GM21528 (cell line): ENCODE results near the gene C11orf98.
"Not testable (repeated sequence)": the region's sequence is repeated elsewhere in the genome, so short reads cannot be mapped to it uniquely, and the experiment has no call there.

Source experiments
- ATAC-seq: cut with Tn5 transposase; IDR thresholded peaks from one replicate; pipeline ENCODE4 v1.9.1; 2021; ENCODE audit warnings: mild to moderate bottlenecking, moderate library complexity; ENCODE audit not compliant: unreplicated experiment, low FRiP score

Gene C11orf98

DNA sequence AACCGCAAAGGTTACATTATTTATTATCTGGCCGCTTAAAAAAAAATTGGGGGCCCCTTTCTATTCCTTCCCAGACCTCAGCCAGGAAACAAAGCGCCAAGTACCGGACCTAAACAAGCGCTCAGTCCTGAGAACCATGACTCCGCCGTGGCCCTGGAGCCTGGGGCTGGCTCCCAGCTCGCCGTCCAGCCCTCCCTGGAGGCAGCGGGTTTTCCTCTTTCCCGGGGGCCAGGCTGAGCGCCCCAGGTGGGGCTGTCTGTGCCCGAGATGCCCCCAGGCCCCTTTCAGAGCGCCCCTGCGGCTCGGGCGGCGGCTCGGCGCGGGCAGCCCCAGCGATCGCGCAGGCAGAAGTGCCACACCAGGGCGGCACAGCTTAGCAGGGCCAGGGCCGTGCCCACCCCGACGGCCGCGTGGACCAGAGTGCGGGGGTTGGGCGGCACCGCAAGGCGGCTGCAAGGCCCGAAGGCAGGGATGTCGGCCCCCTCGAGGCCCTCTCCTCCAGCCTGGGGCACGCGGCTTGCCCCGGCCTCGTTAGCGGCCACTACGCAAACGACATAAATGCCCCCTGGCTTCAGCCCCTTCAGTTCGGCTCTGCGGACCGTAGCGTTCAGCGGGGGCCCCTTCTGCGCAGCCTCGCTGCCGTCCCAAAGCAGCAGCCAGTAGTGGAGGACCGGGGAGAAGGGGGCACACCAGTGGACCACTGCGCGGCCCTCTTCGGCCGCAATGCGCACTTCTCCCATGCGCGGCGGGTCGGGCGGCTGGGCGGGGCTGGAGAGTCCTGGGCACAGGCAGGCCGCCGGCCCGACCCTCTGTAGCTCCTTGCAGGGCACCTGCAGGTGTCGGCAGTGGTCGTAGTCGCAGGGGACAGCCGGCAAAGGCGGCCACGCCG lies 22.7 kb upstream of the C11orf98 start:
- no peak for ATAC-seq

DNA sequence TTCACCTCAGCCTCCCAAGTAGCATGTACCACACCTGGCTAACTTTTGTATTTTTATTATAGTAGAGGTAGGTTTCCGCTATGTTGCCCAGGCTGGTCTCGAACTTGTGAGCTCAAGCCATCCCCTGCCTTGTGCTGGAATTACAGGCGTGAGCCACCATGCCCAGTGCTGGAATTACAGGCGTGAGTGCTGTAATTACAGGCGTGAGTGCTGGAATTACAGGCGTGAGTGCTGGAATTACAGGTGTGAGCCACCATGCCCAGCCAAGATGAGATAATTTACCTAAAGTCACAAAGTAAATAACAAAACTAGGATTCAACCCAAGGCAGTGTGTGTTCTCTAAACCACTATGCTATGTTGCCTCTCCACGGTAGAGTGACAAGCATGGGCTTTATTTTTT lies 17.5 kb upstream of the C11orf98 start:
- ATAC-seq, result no peak

DNA sequence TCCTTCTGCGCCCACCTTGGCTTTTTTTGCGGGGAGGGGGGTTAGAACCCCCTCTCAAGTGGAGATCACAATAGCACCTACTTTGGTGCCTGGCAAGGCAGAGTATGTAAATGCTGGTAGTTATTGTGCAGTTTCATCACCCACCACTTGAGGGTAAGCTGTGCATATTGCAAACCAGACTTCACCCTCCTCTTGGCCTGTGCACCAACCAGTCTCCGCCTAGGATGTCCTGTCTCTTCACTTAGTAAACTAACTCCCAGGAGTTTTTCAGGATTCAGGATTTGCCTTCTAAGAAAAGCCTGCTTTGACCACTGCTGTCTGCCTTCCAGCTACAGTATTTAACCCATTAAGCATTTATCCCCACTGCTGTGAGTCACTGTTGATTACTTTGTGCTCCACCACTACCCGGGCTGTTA lies 15.8 kb upstream of the C11orf98 start:
- ATAC-seq, result no peak

DNA sequence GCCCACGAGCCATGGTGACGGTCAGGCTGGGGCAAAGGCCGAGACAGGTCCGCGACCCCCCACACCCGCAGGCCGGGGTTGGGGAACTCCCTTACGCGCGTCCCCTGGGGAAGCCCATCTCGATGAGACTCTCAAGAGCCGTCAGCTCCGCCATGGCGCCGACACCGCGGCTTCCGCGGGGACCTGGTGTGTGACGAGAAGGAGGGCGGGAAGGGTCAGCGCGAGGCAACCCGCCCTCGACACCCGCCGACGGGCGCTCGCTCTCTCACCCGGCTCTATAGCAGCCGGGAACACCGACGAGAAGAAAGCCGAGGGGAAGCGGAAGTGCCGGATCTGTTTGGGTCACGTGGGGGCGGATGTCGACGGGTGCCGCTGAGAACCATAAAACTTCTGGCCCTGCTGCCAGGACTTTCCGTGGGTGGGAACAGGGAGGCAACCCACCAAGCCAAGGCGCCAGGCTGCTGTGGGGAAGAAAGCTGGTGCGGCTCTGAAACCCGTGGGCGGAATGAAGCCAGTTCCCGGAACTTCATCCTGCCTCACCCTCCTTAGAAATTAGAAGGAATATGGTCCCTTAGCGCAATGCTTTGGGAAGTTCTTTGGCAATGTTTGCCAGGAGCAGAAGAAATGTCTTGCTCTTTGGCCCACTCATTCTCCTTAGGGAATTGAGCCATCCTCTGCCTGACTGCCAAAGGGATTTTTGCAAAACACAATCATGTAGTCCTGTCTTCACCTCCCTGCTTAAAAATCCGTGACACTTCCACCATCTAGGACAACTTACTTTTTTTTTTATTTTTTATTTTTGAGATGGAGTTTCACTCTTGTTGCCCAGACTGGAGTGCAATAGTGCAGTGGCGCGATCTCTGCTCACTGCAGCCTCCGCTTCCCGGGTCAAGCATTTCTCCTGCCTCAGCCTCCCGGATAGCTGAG lies 14.0 kb upstream of the C11orf98 start, which contains the start of gene UBXN1:
TSS of gene UBXN1 (minus strand) at position 304 of the 927 bp plus-strand sequence. CDS start at position 154, 150 bp downstream.
- ATAC-seq, result no peak

DNA sequence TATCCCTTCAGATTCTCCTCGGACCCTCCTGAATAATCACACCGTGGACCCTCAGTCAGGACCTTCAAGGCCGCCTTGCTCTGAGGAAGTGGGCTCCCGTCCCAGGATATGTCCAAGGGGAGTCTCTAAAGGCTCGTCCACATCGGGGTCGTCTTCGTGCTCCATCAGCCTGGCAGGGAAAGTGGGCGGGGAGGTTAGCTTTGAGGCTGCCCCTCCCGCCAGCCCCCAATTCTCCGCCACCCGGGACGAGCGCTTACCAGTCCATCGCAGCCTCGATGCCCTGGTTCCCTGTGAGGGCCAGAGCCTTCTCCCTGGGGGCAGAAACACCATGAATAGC lies 13.4 kb upstream of the C11orf98 start:
- ATAC-seq, result no peak

DNA sequence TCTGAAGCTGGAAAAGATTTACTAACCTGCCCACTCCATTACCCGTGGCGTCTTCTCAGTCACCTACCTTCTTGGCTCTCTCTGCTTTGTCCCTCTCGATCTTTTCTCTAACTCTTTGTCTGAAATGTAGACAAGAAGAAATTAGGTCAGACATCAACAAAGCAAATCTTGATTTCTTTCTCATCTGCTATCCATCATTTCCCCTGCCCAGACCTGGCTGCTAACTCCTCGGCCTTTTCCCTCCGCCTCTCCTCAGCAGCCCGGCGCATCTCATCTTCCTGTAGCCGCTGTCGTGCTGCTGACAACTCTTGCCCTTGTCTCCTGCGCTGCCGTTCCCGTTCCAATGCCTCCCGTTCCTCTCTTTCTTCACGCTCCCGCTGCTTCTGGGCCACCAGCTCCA lies 12.7 kb upstream of the C11orf98 start:
- no peak for ATAC-seq

DNA sequence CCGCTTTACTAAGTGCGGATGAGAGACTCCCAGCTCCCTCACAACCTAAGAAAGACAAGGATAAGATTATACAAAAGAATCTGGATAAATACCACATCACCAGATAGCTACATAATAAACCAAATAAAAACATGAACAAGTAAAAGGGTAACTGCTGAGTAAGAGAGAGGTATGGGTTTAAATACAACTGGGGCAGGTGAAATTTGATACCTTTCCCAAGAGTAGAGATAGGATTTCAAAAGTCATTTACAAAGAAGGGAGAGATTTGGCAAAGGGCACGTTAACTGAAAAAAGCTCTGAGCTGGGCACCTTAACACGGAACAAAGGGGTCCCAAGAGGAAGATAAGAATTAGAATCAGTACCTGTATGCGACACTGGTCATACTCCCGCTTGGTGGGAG lies 12.1 kb upstream of the C11orf98 start:
- ATAC-seq, result no peak

DNA sequence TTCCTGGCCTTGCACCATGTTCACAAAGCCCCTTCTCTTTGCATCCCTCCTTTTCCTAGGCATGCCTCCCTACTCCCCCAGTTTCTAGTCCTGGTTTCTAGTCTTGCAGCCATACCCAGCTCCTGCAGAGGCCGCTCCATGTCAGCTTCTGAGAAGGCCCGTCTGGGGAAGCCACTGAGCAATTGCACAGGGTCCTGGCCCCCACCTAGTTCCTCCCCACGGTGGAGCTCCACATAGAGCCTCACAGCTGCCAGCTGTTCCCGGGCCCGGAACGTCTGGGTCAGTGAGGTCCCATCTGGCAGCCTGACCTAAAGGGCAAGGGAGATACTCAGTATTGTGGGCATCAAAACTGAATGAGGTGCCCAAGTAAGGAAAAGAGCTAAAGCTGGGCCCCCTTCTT lies 11.7 kb upstream of the C11orf98 start:
- no peak for ATAC-seq

DNA sequence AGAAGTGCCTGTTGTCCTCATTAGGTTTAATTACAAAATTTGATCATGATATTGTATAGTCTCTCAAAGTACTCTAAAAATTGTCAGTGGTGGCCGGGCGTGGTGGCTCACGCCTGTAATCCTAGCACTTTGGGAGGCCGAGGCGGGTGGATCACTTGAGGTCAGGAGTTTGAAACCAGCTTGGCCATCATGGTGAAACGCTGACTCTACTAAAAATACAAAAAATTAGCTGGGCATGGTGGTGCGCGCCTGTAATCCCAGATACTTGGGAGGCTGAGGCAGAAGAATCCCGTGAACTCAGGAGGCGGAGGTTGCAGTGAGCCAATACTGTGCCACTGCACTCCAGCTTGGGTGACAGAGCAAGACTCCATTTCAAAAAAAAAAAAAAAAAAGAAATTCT lies 10.4 kb upstream of the C11orf98 start:
- ATAC-seq, result not testable (repeated sequence)

DNA sequence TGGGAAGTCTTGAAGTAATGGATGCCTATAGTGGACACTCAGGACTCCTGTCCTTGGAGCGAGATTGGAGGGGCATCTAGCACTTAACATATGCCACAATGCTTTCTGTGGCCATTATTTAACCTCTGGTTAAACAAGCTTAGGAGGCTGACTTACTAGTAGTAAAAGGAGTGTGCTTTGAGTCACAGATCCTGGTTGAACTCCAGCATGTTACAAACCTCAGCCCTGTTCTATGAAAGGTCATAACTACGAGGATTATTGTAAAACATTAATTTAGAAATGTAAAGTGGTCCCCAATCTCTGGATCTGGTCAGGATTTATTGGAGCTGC lies 8.2 kb upstream of the C11orf98 start:
- ATAC-seq, result no peak

DNA sequence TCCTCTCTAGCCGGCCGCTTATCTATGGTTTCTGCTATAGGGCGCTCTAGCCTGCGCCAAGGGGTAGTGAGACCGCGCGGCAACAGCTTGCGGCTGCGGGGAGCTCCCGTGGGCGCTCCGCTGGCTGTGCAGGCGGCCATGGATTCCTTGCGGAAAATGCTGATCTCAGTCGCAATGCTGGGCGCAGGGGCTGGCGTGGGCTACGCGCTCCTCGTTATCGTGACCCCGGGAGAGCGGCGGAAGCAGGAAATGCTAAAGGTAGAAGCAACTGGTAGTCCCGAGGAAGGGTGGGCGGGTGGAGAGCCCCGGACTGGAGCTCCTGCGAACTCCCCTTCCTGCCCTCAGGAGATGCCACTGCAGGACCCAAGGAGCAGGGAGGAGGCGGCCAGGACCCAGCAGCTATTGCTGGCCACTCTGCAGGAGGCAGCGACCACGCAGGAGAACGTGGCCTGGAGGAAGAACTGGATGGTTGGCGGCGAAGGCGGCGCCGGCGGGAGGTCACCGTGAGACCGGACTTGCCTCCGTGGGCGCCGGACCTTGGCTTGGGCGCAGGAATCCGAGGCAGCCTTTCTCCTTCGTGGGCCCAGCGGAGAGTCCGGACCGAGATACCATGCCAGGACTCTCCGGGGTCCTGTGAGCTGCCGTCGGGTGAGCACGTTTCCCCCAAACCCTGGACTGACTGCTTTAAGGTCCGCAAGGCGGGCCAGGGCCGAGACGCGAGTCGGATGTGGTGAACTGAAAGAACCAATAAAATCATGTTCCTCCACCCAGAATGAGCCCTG lies 6.8 kb upstream of the C11orf98 start, which contains the start of the genes LBHD1 and UQCC3:
TSS of gene LBHD1 (minus strand) at position 660 of the 782 bp plus-strand sequence. CDS start 2,236 bp downstream, outside the sequence.
TSS of gene UQCC3 (plus strand) at position 66 of the 782 bp plus-strand sequence. CDS start at position 139, 73 bp downstream.
- ATAC-seq, result peak; percentile 49

DNA sequence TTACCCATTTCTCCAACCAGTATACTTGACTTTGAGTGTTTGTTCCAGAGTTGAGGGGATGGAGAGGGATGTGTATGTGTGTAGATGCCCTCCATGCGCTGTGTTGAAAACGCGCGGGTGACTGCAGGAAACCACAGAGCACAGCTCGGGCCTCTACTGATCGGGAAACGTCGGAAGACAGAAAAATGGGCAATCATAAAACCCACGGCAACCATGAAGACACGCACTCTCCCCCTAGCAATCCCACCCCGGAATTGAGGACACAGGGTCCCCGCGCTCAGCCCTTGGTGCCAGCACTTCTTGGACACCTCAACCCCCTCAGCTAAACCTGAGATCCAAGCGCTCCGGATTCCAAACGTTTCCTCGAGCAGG lies 6.2 kb upstream of the C11orf98 start:
- ATAC-seq, result no peak

DNA sequence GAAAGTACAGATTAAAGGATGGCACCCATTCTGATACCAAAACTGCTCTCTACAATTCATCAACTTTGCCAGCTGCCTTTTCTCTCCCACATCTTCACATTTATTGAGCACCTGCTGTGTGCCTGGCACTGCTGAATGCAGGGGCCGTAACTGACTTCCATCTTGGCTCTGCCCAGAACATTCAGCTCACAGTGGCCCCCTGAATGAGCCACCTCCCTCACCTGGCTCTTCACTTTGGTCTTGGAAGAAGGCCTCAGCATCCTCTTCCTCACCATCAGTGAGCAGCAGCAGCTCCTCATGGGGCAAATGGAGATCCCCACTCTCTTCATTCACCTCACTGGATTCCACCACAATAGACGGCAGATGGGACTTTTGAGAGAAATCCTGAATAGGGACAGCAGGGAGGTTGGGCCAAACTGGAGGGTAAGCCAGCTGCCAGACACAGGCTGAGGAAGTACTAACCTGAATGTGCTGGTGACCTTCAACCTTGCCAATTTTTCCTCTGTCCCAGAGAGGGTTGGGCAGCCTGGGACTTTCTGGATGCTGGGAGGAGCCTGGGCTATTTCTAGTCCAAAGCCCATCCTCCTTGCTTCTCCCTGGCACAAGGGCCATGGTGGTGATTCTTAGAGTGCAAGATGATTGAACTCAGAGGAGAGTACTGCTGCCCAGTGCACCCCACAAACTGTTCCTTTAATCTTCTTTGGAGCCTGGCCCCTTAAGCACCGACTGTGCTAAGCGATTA lies 4.6 kb upstream of the C11orf98 start:
- no peak for ATAC-seq

DNA sequence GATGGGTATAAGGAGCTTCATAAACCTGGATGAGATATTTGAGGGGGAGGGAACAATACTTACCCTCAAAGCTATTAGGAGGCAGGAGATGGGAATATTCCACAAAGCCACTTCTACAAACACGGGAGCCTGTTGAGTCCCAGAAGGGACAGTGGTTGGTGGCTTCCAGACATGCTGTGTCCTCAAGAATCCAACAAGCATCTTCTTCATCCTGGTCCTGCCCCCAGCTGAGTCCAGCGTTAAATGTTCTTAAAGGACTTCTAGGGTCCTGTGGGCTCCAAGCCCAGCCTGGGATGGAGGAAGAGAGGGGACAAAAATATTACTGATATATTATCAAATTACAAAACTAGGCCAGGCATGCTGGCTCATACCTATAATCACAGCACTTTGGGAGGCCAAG lies 2.5 kb upstream of the C11orf98 start:
- no peak for ATAC-seq

DNA sequence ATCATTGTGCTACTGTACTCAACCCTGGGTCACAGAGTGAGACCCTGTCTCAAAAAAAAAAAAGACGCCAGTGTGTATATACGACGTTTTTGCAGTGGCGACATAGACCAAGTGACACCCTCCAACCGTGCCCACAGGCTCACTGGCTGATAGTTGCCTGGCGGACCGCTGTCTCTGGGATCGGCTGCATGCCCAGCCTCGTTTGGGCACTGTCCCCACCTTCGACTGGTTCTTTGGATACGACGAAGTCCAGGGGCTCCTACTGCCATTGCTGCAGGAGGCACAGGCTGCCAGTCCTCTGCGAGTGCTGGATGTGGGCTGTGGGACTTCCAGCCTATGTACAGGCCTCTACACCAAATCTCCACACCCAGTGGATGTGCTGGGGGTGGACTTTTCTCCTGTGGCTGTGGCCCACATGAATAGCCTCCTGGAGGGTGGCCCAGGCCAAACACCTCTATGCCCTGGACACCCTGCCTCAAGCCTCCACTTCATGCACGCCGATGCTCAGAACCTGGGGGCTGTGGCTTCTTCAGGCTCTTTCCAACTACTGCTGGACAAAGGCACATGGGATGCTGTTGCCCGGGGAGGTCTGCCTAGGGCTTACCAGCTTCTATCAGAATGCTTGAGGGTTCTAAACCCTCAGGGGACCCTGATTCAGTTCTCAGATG lies 1.4 kb upstream of the C11orf98 start:
- ATAC-seq, result no peak

DNA sequence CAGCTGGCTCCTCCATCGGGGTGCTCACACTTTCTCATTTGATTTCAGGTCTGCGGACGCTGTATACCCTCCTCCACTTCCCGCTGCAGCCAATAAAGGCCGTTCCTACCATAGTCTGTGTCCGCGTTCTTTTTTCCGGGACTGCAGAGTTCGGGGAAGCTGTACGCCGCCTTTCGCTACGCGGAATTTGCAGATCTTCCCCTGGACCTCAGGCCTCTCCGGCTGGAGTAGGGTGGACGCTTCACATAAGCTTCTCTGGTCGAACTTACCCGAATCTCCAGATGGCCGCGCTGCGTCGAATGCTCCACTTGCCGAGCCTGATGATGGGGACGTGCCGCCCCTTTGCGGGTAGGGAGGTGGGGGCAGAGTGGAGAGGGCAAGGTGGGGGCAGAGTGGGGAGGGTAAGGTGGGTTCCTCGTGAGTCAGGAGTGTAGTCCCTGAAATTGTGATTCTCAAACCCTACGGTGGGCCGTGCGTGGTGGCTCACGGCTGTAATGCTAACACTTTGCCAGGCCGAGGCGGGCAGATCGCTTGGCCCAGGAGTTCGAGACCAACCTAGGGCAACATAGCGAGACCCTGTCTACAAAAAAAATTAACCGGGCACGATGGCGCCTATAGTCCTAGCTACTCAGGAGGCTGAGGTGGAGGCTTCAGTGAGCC lies 719 bp upstream of the C11orf98 start:
- peak; percentile 23 for ATAC-seq

DNA sequence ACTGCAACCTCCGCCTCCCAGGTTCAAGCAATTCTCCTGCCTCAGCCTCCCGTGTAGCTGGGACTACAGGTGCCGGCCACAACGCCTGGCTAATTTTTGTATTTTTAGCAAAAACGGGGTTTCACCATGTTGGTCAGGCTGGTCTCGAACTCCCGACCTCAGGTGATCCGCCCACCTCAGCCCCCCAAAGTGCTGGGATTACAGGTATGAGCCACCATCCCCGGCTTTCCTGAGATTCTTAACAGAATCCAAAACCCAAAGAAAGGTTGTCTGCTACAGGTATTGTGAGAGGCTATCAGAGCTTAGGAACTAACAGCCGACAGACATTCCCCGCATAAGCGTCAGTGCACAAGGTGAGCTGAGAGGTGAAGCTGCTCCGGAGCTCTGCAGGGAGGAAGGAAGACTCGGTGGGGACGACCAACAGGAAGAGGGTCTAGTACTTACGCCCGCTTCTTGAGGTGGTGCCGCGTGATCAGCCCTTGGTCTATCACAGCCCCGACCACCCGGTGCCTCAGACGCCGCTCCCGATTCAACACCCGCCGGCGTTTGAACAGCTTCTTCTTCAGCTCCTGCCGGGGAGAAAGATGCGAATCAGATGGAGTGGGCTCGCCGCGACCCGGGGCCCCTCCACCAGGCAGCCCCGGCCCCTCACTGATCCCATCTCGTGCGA lies 470 bp downstream of the C11orf98 start:
- ATAC-seq, result peak; percentile 27

DNA sequence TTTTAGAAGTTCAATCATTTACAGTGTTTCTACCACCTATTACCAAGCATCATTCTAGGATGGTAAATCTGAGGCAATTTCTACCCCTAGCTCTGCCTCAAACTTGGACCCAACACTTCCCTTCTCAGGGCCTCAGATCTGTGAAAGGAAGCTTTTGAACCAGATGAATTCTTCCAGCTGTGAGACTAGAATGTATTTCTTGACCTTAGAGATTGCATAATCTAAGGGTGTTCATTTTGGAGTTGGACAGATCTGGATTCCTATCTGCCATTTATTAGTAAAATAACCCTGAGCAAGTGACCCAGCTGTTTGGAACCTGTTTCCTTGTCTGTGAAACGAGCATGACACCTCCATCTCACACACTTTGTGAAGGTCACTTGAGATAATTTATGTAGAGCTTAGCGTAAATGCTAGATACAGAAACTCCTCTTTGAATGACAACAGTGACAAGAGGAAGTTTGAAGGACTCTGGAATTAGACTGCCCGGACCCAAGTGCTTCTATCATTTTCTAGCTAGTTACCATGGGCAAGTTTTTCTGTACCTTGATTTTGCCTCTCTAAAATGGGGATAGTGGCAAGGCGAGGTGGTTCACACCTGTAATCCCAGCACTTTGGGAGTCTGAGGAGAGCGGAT lies 8.1 kb downstream of the C11orf98 start:
- no peak for ATAC-seq
